ENCODE results near the gene SYNE2.

DNA sequence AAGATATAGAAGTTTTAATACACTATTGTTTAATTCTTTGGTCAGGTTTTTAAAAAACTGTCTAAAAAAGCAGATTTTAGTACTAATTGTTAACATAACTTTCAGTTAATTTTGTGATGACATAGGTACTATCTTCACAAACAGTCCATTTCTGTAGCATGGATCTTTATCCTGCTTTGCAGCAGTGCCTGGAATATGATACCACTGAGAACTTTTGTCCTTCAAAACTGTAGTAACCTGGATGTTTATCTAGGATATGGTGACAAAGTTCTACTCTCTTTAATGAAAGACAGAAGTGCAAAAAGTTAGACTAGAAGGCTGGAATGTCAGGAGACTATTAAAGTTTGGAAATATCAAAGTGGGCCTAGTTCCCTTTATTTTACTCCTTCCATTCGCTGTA, 159.9 kb downstream of the SYNE2 start:
- TF ChIP-seq, protein P1, sequence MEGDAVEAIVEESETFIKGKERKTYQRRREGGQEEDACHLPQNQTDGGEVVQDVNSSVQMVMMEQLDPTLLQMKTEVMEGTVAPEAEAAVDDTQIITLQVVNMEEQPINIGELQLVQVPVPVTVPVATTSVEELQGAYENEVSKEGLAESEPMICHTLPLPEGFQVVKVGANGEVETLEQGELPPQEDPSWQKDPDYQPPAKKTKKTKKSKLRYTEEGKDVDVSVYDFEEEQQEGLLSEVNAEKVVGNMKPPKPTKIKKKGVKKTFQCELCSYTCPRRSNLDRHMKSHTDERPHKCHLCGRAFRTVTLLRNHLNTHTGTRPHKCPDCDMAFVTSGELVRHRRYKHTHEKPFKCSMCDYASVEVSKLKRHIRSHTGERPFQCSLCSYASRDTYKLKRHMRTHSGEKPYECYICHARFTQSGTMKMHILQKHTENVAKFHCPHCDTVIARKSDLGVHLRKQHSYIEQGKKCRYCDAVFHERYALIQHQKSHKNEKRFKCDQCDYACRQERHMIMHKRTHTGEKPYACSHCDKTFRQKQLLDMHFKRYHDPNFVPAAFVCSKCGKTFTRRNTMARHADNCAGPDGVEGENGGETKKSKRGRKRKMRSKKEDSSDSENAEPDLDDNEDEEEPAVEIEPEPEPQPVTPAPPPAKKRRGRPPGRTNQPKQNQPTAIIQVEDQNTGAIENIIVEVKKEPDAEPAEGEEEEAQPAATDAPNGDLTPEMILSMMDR (IDR thresholded peaks at IDR 0.05; ENCODE audit: insufficient read depth, low read length), result no peak
- TF ChIP-seq, protein P2, sequence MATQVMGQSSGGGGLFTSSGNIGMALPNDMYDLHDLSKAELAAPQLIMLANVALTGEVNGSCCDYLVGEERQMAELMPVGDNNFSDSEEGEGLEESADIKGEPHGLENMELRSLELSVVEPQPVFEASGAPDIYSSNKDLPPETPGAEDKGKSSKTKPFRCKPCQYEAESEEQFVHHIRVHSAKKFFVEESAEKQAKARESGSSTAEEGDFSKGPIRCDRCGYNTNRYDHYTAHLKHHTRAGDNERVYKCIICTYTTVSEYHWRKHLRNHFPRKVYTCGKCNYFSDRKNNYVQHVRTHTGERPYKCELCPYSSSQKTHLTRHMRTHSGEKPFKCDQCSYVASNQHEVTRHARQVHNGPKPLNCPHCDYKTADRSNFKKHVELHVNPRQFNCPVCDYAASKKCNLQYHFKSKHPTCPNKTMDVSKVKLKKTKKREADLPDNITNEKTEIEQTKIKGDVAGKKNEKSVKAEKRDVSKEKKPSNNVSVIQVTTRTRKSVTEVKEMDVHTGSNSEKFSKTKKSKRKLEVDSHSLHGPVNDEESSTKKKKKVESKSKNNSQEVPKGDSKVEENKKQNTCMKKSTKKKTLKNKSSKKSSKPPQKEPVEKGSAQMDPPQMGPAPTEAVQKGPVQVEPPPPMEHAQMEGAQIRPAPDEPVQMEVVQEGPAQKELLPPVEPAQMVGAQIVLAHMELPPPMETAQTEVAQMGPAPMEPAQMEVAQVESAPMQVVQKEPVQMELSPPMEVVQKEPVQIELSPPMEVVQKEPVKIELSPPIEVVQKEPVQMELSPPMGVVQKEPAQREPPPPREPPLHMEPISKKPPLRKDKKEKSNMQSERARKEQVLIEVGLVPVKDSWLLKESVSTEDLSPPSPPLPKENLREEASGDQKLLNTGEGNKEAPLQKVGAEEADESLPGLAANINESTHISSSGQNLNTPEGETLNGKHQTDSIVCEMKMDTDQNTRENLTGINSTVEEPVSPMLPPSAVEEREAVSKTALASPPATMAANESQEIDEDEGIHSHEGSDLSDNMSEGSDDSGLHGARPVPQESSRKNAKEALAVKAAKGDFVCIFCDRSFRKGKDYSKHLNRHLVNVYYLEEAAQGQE (IDR thresholded peaks at IDR 0.05; ENCODE audit: insufficient replicate concordance, low read depth), result no peak
- no peak for TF ChIP-seq GABPA (IDR thresholded peaks at IDR 0.05; ENCODE audit: low read depth)
- TF ChIP-seq POLR2AphosphoS5 (IDR thresholded peaks at IDR 0.05; ENCODE audit: low read depth), result no peak
- TF ChIP-seq SPI1 (IDR thresholded peaks at IDR 0.05; ENCODE audit: borderline replicate concordance, low read depth), result no peak

All from HL-60 (cell line).